HG03097 (cell line): Measurements from ENCODE around the gene RMI1.
"Not testable (repeated sequence)": the region's sequence is repeated elsewhere in the genome, so short reads cannot be mapped to it uniquely, and the experiment has no call there.

ENCODE experiments used
- ATAC-seq: cut with Tn5 transposase; IDR thresholded peaks from one replicate; pipeline ENCODE4 v1.9.1; 2021; ENCODE audit not compliant: unreplicated experiment, low FRiP score

Gene RMI1

GRCh38 chr9:84000186-84000585 lies 19.6 kb downstream of the RMI1 start:
- no peak for ATAC-seq

- ATAC-seq = no peak
Observed at GRCh38 chr9:84001621-84002020, 21.0 kb downstream of the RMI1 start.

- peak; percentile 75 for ATAC-seq
Observed at GRCh38 chr9:84002344-84002743, 21.7 kb downstream of the RMI1 start.

DNA sequence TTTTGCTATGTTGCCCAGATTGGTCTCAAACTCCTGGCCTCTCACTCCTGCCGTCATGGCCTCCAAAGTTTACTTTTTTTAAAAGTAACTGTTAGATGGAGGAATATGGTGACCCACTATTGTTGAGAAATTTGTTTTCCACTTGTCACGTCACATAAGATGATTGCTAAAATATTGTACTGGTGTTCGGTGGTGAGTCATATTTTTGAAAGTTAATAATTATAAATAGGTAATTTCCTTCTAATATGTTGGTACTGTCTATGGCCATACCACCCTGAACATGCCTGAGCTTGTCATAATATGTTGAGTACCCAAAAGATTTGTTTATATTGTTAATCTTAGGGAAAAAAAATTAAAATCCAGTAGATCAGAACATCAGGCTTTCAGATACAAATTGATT lies 22.6 kb downstream of the RMI1 start:
- ATAC-seq = no peak

DNA sequence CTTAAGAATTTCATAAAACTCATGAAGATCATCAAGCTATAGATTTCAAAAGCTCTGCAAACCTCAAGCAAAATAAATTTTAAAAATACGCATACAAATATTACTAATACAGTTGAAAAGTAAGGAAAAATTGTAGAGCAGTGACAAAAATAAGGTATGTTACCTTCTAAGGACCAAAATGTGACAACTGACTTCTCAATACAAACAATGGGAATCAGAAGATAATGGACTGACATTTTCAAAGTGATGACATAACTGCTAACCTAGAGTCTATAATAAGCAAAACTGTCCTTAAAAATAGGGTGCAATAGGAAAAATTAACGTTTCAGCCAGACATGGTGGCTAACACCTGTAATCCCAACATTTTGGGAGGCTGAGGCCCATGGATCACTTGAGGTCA lies 27.1 kb downstream of the RMI1 start:
- ATAC-seq = no peak

DNA sequence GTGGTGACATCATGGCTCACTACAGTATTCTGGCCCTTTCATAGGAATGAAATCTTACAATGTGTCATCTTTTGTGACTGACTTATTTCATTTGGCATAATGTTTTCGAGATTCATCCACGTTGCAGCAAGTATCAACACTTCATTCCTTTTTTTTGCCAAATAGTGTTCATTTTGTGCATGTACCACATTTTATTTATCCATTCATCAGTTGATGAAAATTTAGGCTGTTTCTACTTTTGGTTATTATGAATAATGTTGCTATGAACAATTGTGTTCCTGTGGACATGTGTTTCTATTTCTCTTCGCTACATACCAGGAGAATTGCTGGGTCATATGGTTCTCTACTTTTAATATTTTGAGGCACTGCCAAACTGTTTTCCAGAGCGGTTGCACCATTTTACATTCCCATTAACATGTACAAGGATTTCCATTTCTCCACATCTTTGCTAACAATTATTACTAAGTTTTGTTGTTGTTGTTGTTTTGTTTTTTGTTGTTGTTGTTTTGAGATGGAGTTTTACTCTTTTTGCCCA lies 43.5 kb downstream of the RMI1 start:
- no peak for ATAC-seq

- no peak for ATAC-seq
Observed at GRCh38 chr9:84027201-84027600, 46.6 kb downstream of the RMI1 start.

GRCh38 chr9:84031534-84031933 lies 50.9 kb downstream of the RMI1 start:
- no peak for ATAC-seq

GRCh38 chr9:84041857-84042256 lies 61.3 kb downstream of the RMI1 start:
- not testable (repeated sequence) for ATAC-seq

- no peak for ATAC-seq
Observed at GRCh38 chr9:84045481-84046097, 65.0 kb downstream of the RMI1 start.
